HEK293T (cell line): ENCODE measurements around the gene BSN.

Source experiments
- CTCF ChIA-PET: fragments of 350-600 bp; formaldehyde crosslinking; extraction: SDS; loops from one replicate; lab custom pipeline; 2021; ENCODE audit warnings: antibody characterized with exemption, inconsistent platforms; lab: Yijun Ruan, JAX
- POLR2A ChIA-PET: fragments of 350-600 bp; formaldehyde crosslinking; extraction: SDS; loops from one replicate; lab custom pipeline; 2020; ENCODE audit warnings: antibody characterized with exemption, inconsistent platforms; lab: Yijun Ruan, JAX
- DNase-seq: peaks from one replicate; pipeline ENCODE4 v3.0.0; 2012; ENCODE audit warnings: mixed read lengths; ENCODE audit errors: extremely low spot score
- ARNT ChIP-seq: fragments of 450-650 bp; IDR thresholded peaks from 2 replicates; pipeline ENCODE4 v1.6.1; 2017; ENCODE audit warnings: mild to moderate bottlenecking
- BHLHE40 ChIP-seq: fragments of 450-650 bp; IDR thresholded peaks from 2 replicates; pipeline ENCODE4 v1.6.1; 2016; ENCODE audit warnings: mild to moderate bottlenecking, moderate library complexity, borderline replicate concordance
- CTBP1 ChIP-seq: fragments of 450-650 bp; IDR thresholded peaks from 2 replicates; pipeline ENCODE4 v1.6.1; 2016; ENCODE audit warnings: borderline replicate concordance
- ELF4 ChIP-seq: fragments of 450-650 bp; IDR thresholded peaks from 2 replicates; pipeline ENCODE4 v1.6.1; 2017; ENCODE audit warnings: antibody characterized with exemption
- FOXA1 ChIP-seq: fragments of 450-650 bp; IDR thresholded peaks from 2 replicates; pipeline ENCODE4 v1.6.1; 2016; ENCODE audit warnings: mild to moderate bottlenecking
- FOXK2 ChIP-seq: fragments of 450-650 bp; IDR thresholded peaks from 2 replicates; pipeline ENCODE4 v1.6.1; 2016; ENCODE audit warnings: mild to moderate bottlenecking
- FOXM1 ChIP-seq: fragments of 450-650 bp; IDR thresholded peaks from 2 replicates; pipeline ENCODE4 v1.6.1; 2017; ENCODE audit warnings: mild to moderate bottlenecking, borderline replicate concordance
- HDGF ChIP-seq: fragments of 450-650 bp; IDR thresholded peaks from 2 replicates; pipeline ENCODE4 v1.6.1; 2017; ENCODE audit warnings: antibody characterized with exemption, borderline replicate concordance
- L3MBTL2 ChIP-seq: fragments of 450-650 bp; conservative IDR thresholded peaks from 2 replicates; pipeline ENCODE4 v1.6.1; 2016; ENCODE audit warnings: mild to moderate bottlenecking
- LEF1 ChIP-seq: fragments of 450-650 bp; IDR thresholded peaks from 2 replicates; pipeline ENCODE4 v1.6.1; 2017; ENCODE audit warnings: mild to moderate bottlenecking, borderline replicate concordance
- NFRKB ChIP-seq: fragments of 450-650 bp; IDR thresholded peaks from 2 replicates; pipeline ENCODE4 v1.6.1; 2016; ENCODE audit warnings: mild to moderate bottlenecking, moderate library complexity
- PKNOX1 ChIP-seq: fragments of 450-650 bp; IDR thresholded peaks from 2 replicates; pipeline ENCODE4 v1.6.1; 2016
- SP1 ChIP-seq: fragments of 450-650 bp; IDR thresholded peaks from 2 replicates; pipeline ENCODE4 v1.6.1; 2017
- SUZ12 ChIP-seq: fragments of 450-650 bp; IDR thresholded peaks from 2 replicates; pipeline ENCODE4 v1.6.1; 2016; ENCODE audit warnings: mild to moderate bottlenecking
- TARDBP ChIP-seq: fragments of 450-650 bp; IDR thresholded peaks from 2 replicates; pipeline ENCODE4 v1.6.1; 2016
- ZNF384 ChIP-seq: fragments of 450-650 bp; IDR thresholded peaks from 2 replicates; pipeline ENCODE4 v1.6.1; 2016

BSN gene

GRCh38 chr3:49648354-49649019 is 94.2 kb downstream of the BSN start:
- no peak for DNase-seq
- ChIA-PET POLR2A (no interaction called here), CTCF (no interaction called here)
- no peak for TF ChIP-seq L3MBTL2
- TF ChIP-seq HDGF = no peak
- no peak for TF ChIP-seq LEF1

- CTCF ChIA-PET = no interaction called here
Observed at GRCh38 chr3:49649576-49649975, 95.3 kb downstream of the BSN start.

GRCh38 chr3:49650177-49650576 is 95.9 kb downstream of the BSN start:
- no peak for DNase-seq
- CTCF ChIA-PET = no interaction called here
- POLR2A ChIA-PET = no interaction called here
- TF ChIP-seq ELF4 (no peak), FOXA1 (no peak)

More at GRCh38 chr3:49649576-49649975, 95.3 kb downstream of the BSN start:
- TF ChIP-seq ARNT = no peak
- no peak for TF ChIP-seq ZNF384
- no peak for TF ChIP-seq L3MBTL2
- TF ChIP-seq FOXK2 = no peak
- no peak for TF ChIP-seq BHLHE40
- no peak for TF ChIP-seq FOXM1
- no peak for TF ChIP-seq TARDBP
- TF ChIP-seq HDGF = no peak
- TF ChIP-seq FOXA1 = no peak
- no peak for TF ChIP-seq NFRKB
- no peak for TF ChIP-seq ELF4
- no peak for DNase-seq
- POLR2A ChIA-PET = no interaction called here

- ChIA-PET CTCF (no interaction called here), POLR2A (no interaction called here)
- no peak for DNase-seq
- TF ChIP-seq L3MBTL2 (no peak), NFRKB (no peak), HDGF (no peak), BHLHE40 (no peak), FOXK2 (no peak), FOXA1 (no peak), CTBP1 (no peak), ZNF384 (no peak), ELF4 (no peak), SP1 (no peak), TARDBP (no peak), ARNT (no peak), PKNOX1 (no peak), SUZ12 (no peak), LEF1 (no peak), FOXM1 (no peak)
Observed at GRCh38 chr3:49650637-49651036, 96.4 kb downstream of the BSN start.

- ChIA-PET POLR2A (no interaction called here), CTCF (no interaction called here)
- DNase-seq = no peak
- TF ChIP-seq SP1 = no peak
- no peak for TF ChIP-seq LEF1
- no peak for TF ChIP-seq FOXK2
- TF ChIP-seq ELF4 = no peak
- TF ChIP-seq FOXA1 = no peak
- TF ChIP-seq BHLHE40 = no peak
- TF ChIP-seq ZNF384 = no peak
- no peak for TF ChIP-seq FOXM1
- no peak for TF ChIP-seq NFRKB
- TF ChIP-seq SUZ12 = no peak
- TF ChIP-seq TARDBP = no peak
- TF ChIP-seq PKNOX1 = no peak
- TF ChIP-seq L3MBTL2 = no peak
- TF ChIP-seq HDGF = no peak
- no peak for TF ChIP-seq CTBP1
- no peak for TF ChIP-seq ARNT
Observed at GRCh38 chr3:49652218-49652902, 98.1 kb downstream of the BSN start.

- ChIA-PET CTCF (no interaction called here), POLR2A (no interaction called here)
- DNase-seq = no peak
- TF ChIP-seq FOXK2 (no peak), BHLHE40 (no peak), ZNF384 (no peak), TARDBP (no peak), PKNOX1 (no peak), CTBP1 (no peak), LEF1 (no peak), ARNT (no peak), ELF4 (no peak), SP1 (no peak), SUZ12 (no peak), NFRKB (no peak), L3MBTL2 (no peak), HDGF (no peak), FOXA1 (no peak), FOXM1 (no peak)
Observed at GRCh38 chr3:49652903-49653415, 98.7 kb downstream of the BSN start.
